Melanocyte of skin (primary cell): ENCODE measurements around the gene LRRC7. TPM values are rescaled to one million over a fixed set of nuclear protein-coding genes. Genes with fewer than 3 reads are reported as not detected.

Experiments used
- total RNA-seq, 2 donors: library from RNA; depleted of rRNA; stranded (reverse); fragments of >200 nt; gene quantifications; 2 replicates each; pipeline ENCODE4 v1.2.3, GENCODE V29; 2012

The LRRC7 gene
- under 1 TPM in 1 of 2 donors, not detected in 1; under 0.01 TPM for total RNA-seq

DNA sequence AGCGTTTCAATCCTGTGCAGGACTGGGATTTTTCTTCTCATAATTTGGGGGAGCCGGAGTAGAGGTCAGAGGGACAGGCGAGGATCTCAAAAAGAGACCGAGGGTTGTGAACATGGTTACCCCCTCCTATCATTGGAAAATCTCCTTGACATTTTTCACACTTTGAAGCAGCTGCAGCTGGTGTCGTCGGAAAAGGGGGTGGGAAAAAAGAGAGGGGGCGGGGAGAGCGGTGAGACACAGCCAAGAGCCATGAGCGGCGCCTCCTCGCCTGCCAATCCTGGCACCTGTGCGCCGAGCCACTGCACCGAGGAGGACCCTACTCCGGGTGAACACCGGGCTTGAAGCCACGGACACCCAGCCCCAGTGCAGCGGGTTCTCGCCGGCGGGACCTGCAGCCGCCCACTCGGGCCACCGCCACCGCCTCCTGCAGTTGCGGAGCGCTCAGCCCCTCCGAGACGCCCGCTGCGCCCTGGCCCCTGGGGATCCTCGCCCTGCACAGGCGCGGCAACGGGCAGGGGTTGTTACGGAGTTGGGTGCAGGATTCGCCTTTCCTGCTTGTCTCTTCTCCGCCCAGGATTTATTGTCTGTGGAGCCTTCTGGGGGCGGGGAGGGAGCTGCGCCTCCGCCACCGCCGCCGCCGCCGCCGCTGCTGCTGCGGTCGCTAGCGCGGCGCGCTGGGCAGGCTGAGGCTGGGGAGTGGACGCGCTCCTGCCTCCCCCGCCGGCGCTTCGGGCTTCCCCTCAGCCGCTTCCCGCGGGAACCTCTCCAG, at the start of gene LRRC7:
Gene LRRC7, plus strand, starts transcription at position 271 of the 769 bp plus-strand sequence. CDS start 718 bp downstream, outside the sequence.

